ENCODE results near the gene MCMBP.
"Not testable (repeated sequence)": the region's sequence is repeated elsewhere in the genome, so short reads cannot be mapped to it uniquely, and the experiment has no call there.

The MCMBP gene, protein sequence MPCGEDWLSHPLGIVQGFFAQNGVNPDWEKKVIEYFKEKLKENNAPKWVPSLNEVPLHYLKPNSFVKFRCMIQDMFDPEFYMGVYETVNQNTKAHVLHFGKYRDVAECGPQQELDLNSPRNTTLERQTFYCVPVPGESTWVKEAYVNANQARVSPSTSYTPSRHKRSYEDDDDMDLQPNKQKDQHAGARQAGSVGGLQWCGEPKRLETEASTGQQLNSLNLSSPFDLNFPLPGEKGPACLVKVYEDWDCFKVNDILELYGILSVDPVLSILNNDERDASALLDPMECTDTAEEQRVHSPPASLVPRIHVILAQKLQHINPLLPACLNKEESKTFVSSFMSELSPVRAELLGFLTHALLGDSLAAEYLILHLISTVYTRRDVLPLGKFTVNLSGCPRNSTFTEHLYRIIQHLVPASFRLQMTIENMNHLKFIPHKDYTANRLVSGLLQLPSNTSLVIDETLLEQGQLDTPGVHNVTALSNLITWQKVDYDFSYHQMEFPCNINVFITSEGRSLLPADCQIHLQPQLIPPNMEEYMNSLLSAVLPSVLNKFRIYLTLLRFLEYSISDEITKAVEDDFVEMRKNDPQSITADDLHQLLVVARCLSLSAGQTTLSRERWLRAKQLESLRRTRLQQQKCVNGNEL

GRCh38 chr10:119872610-119872859 lies at the start of gene MCMBP:
Gene MCMBP, minus strand, starts transcription at chr10:119872843. Its CDS starts 259 bp downstream, at chr10:119872584.
- DNase-seq: no peak

GRCh38 chr10:119919826-119920225 lies 47.2 kb upstream of the MCMBP start:
- no peak for DNase-seq

DNA sequence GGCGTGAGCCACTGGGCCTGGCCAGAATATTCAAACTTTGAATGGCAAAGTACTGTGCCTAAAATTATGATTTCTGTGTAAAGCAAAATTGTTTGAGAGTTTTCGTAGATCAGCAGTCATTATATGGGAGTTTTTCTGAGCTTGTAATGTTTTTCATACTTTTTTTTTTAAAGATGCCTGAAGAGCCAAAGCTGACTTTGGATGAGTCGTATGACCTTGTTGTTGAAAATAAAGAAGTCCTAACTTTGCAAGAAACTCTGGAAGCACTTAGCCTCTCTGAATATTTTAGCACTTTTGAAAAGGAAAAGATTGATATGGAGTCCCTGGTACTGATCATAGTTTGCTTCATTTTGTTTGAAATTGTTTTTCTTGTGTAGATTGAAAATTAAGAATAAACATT lies 46.6 kb upstream of the MCMBP start:
- no peak for DNase-seq

DNA sequence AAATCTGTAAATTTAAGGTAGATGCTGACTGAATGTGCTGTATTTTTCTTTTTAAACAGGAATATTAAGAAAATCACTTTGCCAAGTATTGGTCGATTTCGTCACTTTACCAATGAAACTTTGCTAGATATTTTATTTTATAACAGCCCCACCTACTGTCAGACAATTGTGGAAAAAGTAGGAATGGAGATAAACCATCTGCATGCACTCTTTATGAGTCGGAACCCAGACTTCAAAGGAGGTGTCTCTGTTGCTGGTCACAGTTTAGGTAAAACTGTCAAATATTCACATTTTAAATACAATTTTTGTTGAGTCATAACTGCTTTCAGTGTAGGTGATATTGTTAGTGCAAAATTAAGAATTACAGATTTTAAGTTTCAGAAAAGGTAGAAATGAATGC lies 45.1 kb upstream of the MCMBP start:
- no peak for DNase-seq

DNA sequence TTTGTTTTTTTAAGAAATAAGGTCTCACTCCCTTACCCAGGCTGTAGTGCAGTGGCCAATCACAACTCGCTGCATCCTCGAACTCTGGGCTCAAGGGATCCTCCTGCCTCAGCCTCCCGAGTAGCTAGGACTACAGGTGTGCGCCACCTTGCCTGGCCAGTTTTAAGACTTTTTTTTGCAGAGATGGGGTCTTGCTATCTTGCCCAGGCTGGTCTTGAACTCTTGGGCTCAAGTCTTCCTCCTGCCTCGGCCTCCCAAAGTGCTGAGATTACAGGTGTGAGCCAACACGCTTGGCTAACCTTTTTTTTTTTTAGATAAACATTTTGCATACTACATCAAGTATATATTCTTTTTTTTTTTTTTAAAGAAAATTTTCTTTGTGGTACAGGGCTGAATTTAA lies 38.0 kb upstream of the MCMBP start:
- no peak for DNase-seq

- no peak for DNase-seq
These were observed 35.5 kb upstream of the MCMBP start for GRCh38 chr10:119908166-119908565.

DNA sequence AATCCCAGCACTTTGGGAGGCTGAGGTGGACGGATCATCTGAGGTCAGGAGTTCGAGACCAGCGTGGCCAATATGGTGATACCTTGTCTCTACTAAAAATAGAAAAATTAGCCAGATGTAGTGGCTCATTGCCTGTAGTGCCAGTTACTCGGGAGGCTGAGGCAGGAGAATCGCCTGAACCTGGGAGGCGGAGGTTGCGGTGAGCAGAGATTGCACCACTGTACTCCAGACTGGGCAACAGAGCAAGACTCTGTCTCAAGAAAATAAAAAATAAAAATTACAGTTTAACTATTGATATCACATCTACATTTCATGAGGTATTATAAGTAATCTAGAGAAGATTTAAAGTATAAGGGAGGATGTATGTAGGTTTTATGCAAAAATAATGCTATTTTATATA lies 35.1 kb upstream of the MCMBP start:
- DNase-seq: not testable (repeated sequence)

DNA sequence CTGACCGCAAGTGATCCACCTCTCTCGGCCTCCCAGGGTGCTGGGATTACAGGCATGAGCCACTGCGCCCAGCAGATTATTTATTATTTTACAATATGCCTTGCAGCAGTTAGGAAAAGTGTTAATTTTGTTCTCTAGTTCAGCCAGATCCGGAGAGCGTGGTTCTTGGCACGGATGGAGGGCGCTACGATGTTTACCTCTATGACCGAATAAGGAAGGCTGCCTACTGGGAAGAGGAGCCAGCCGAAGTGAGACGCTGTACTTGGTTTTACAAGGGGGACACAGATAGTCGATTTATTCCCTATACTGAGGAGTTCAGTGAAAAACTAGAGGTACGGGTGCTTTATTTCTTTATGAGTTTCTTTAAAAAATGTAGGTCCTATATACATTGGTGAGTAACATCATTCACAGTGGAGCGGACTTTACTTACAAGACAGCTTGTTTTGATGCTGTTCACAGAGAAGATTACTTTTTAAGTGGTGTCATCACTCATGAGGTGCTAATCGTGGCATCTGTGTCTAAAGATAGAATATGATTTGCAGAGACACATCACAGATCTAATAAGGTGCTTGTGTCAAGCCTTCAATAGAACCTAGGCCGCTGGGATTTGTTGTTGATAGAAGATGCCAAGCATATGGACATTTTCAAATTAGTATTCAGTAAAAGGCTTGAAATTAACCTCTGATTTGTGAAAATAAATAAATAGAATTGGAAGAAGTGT lies 31.5 kb upstream of the MCMBP start:
- no peak for DNase-seq

DNA sequence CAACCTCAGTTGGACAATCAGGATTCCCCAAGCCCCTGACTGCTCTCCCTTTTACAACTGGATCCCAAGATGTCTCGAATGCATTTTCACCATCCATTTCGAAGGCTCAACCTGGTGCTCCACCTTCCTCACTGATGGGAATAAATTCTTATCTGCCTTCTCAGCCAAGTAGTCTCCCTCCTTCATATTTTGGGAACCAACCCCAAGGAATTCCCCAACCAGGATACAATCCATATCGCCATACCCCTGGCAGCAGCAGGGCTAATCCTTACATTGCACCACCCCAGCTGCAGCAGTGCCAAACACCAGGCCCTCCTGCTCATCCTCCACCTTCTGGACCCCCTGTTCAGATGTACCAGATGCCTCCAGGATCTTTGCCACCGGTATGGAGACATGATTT lies 25.9 kb upstream of the MCMBP start:
- DNase-seq: no peak

DNA sequence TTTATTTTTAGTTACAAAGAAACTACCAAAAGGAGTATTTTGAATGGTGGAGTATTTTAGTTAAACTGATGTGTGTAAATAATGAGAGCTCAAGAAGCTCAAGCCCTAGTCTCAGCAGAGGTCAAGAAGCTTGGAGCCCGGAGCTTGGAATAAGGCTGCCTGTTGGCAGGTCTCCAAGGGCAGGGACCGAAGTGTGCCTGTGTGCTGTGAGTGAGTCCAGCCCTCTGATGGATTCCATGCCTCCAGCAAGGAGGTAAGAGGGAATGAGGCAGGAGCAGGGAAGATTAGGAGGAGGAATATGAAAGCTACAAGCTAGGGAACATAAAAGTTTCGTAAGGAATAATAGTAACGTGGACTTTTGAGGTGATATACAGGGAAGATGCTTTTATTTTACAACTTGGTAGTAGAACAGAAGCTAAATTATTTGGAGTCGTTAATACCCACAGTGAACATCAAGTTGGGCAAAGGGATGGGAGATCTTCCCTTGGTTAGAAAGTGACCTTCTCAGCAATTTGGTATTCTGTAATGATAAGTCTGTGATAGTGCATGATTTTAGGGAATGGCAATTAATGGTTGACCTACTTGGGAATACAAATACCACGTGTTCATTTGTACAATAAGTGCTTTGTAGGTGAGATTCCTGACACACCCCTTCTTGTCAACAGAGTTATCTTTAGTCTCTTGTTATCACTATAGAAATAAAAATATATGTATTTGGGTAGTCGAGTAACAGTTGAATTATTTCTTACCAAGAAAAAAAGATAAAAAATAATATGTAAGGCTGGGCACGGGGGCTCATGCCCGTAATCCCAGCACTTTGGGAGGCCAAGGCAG lies 24.5 kb upstream of the MCMBP start:
- no peak for DNase-seq

GRCh38 chr10:119896061-119896655 lies 23.5 kb upstream of the MCMBP start:
- no peak for DNase-seq

GRCh38 chr10:119893845-119894427 lies 21.3 kb upstream of the MCMBP start:
- no peak for DNase-seq

DNA sequence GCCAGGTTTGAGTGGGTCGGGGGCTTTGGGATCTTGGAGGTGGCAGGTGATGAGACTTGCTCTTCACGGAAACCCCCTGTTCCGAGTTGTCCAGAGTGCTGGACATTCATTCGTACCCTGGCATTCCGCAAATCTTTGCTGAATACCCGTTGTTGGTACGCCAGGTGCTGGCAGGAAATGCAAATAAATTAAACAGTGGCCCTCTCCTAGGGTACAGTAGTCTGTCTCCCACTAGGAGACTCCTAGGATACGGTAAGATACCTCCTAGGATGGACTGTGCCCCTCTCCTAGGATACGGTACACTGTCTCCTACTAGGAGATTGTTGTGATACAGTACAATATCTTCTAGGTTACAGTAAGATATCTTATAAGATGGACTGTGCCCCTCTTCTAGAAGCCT lies 20.4 kb upstream of the MCMBP start:
- no peak for DNase-seq

GRCh38 chr10:119892188-119893065 lies 19.8 kb upstream of the MCMBP start, which contains the start of gene SEC23IP:
Gene SEC23IP, plus strand, starts transcription at chr10:119892730. Its CDS starts 53 bp downstream, at chr10:119892783.
- DNase-seq: peak; percentile 97

DNA sequence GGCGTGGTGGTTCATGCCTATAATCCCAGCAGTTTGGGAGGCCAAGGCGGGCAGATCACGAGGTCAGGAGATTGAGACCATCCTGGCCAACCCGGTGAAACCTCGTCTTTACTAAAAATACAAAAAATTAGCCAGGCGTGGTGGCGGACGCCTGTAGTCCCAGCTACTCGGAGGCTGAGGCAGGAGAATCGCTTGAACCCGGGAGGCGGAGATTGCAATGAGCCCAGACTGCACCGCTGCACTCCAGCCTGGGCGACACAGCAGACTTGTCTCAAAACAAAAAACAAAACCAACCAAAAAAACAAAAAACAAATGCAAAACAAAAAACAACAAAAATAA lies 19.2 kb upstream of the MCMBP start:
- DNase-seq: not testable (repeated sequence)

DNA sequence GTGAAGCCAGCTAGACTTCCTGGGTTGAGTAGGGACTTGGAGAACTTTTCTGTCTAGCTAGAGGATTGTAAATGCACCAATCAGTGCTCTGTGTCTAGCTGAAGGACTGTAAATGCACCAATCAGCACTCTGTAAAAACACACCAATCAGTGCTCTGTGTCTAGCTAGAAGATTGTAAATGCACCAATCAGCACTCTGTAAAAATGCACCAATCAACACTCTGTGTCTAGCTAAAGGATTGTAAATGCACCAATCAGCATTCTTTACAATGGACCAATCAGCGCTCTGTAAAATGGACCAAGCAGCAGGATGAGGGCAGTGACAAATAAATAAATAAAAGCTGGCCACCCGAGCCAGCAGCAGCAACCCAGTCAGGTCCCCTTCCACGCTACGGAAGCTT lies 17.7 kb upstream of the MCMBP start:
- DNase-seq: not testable (repeated sequence)

- DNase-seq: not testable (repeated sequence)
These were observed 16.6 kb upstream of the MCMBP start for GRCh38 chr10:119889201-119889600.

GRCh38 chr10:119888715-119889114 lies 16.1 kb upstream of the MCMBP start:
- not testable (repeated sequence) for DNase-seq

DNA sequence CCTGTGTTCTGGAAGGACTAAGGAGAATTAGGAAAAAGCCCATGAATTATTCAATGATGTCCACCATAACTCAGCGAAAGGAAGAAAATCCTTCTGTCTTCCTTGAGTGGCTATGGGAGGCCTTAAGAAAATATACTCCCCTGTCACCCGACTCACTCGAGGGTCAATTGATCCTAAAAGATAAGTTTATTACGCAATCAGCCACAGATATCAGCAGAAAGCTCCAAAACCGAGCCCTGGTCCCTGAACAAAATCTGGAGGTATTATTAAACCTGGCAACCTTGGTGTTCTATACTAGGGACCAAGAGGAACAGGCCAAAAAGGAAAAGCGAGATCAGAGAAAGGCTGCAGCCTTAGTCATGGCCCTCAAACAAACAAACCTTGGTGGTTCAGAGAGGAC lies 13.4 kb upstream of the MCMBP start:
- not testable (repeated sequence) for DNase-seq

DNA sequence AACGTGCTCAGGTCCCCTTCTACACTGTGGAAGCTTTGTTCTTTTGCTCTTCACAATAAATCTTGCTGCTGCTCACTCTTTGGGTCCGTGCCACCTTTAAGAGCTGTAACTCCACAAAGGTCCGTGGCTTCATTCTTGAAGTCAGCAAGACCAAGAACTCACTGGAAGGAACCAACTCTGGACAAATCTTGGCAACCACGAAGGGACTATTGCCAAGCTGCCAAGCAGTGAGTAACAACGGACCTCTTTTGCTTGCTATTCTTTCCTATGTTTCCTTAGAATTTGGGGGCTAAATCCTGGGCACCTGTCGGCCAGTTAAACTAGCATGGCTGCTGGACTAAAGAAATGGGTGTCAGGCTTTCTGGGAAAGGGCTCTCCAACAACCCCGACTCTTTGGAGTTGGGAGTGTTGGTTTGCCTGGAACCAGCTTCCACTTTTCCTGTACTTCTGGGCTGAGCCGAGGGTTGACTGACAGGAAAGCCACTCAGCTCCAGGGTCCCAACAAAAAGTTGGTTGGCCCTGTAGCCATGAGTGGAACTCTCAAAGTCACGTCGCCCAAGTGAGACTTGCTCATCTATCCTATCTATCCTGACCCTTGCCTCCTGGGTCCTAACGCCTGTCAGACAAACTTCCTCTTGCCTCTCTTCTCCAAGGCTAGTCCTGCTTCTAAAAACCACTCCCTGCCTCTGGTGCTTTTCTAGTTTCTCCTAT lies 11.4 kb upstream of the MCMBP start:
- not testable (repeated sequence) for DNase-seq

DNA sequence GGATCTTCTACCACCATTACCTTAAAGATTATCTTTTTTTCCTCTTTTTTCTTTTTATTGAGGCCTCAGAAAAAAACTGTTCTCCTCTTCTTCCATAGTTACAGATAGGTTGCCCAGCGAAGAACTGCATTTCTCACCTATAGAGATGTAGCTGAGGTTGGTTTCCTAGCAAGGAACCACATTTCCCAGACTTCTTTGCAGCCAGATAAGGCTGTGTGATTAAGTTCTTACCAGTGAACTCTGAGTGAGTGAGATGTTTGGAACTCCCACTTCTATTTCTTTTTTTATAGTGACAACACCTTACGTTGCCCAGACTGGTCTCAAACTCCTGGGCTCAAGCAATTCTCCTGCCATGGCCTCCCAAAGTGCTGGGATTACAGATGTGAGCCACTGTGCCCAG lies 5.9 kb upstream of the MCMBP start:
- no peak for DNase-seq
